Measurements from ENCODE around the gene LRRC45. TPM values are rescaled to one million over a fixed set of nuclear protein-coding genes. Genes with fewer than 3 reads are reported as not detected.
"Not testable (repeated sequence)": the region's sequence is repeated elsewhere in the genome, so short reads cannot be mapped to it uniquely, and the experiment has no call there.

The LRRC45 gene
- total and polyA plus RNA-seq, 2 donors (not counting 3 experiments of a cell fraction or from before 2014, with no cell fraction given): 7.6 to 22.9 TPM

- peaks cover 5% of the 10 kb centered on the region for H3K4me1 ChIP-seq (ENCODE audit: control insufficient read depth, extremely low read depth, insufficient read depth, low read length)
- DNase-seq (ENCODE audit: low read depth, low spot score): no peak
- POLR2A ChIA-PET: interaction anchor here (0.6 kb wide), 1 partner anchor 131 kb away, joined by 11 read pairs; no protein-coding TSS in a partner anchor
- dilution Hi-C loops (cut with MboI; ENCODE audit: extremely low pct_ligation_motif_present, low sequenced_read_pairs): no loop called here
- no TSS peak for BruUV-seq (replicated peaks)
- H3K4me2 ChIP-seq (ENCODE audit: insufficient read depth, low read length): no peak overlapping the region
- no peak for FAIRE-seq
- no peaks in the 10 kb centered on the region for H4K20me1 ChIP-seq (replicated peaks; ENCODE audit: control insufficient read depth, extremely low read depth, insufficient read depth, low read length)
- CTCF ChIA-PET: interaction anchor here (0.8 to 1.4 kb wide), 2 partner anchors 21 to 50 kb away, joined by 3 read pairs; no protein-coding TSS in a partner anchor
- no peaks in the 10 kb centered on the region for H3K9me1 ChIP-seq (replicated peaks; ENCODE audit: control insufficient read depth, extremely low read depth, insufficient read depth, low read length)
- H2AFZ ChIP-seq (ENCODE audit: low read depth, low read length): no peak overlapping the region
- H3K36me3 ChIP-seq (ENCODE audit: control insufficient read depth in 2 of 2, extremely low read depth in 1 of 2, insufficient read depth in 2 of 2, low read length in 2 of 2): peaks cover 0 to 15% of the 10 kb centered on the region in 2 experiments
- H3K79me2 ChIP-seq (ENCODE audit: control insufficient read depth, insufficient read depth, low read length): no peaks in the 10 kb centered on the region
- intact Hi-C loops (cut with micrococcal nuclease): no loop called here
- H3K9me3 ChIP-seq (replicated peaks; ENCODE audit: control insufficient read depth, insufficient read depth, low read length): no peaks in the 10 kb centered on the region
- no peak overlapping the region for H3K27ac ChIP-seq (ENCODE audit: insufficient read depth, low read depth, low read length)
- no peaks in the 10 kb centered on the region for H3K27me3 ChIP-seq (ENCODE audit: control insufficient read depth in 2 of 2, insufficient read depth in 2 of 2, low read length in 2 of 2)
- no peak overlapping the region for H3K4me3 ChIP-seq (replicated peaks in 1 of 3; ENCODE audit: insufficient read depth in 1 of 3, low read depth in 1 of 3, low read length in 3 of 3)
- no peak overlapping the region for H3K9ac ChIP-seq (replicated peaks; ENCODE audit: extremely low read depth, insufficient read depth, low read length)
- no peak for TF ChIP-seq MYC (IDR thresholded peaks at IDR 0.05; ENCODE audit: low read depth, low read length)
- no peak for TF ChIP-seq MAX (IDR thresholded peaks at IDR 0.05; ENCODE audit: insufficient read depth, insufficient read length)
- no peak for TF ChIP-seq GATA2 (IDR thresholded peaks at IDR 0.05; ENCODE audit: insufficient read depth, insufficient read length, low read depth, low read length)
- no peak for TF ChIP-seq POLR2AphosphoS5 (IDR thresholded peaks at IDR 0.05; ENCODE audit: insufficient read depth, low read depth, low read length)
- TF ChIP-seq FOS (IDR thresholded peaks at IDR 0.05; ENCODE audit: borderline replicate concordance, insufficient read depth, low read length): no peak
- TF ChIP-seq JUN (IDR thresholded peaks at IDR 0.05; ENCODE audit: borderline replicate concordance, insufficient read depth, insufficient read length, low read depth): no peak
- TF ChIP-seq CTCF (IDR thresholded peaks at IDR 0.05; ENCODE audit: extremely low read depth in 1 of 2, insufficient read depth in 1 of 2, low read depth in 1 of 2, low read length in 2 of 2): no peak
- TF ChIP-seq POLR2A (IDR thresholded peaks at IDR 0.05; ENCODE audit: low read depth, low read length): no peak
- TF ChIP-seq EZH2 (IDR thresholded peaks at IDR 0.05; ENCODE audit: borderline replicate concordance, low read depth, low read length, severe bottlenecking): no peak
These were observed 42.3 kb upstream of the LRRC45 start for GRCh38 chr17:81980707-81981343.

- H3K9ac ChIP-seq (replicated peaks; ENCODE audit: extremely low read depth, insufficient read depth, low read length); H3K4me2 ChIP-seq (ENCODE audit: insufficient read depth, low read length); H3K4me1 ChIP-seq (ENCODE audit: control insufficient read depth, extremely low read depth, insufficient read depth, low read length); H3K27me3 ChIP-seq (ENCODE audit: control insufficient read depth in 2 of 2, insufficient read depth in 2 of 2, low read length in 2 of 2); FAIRE-seq; H3K9me1 ChIP-seq (replicated peaks; ENCODE audit: control insufficient read depth, extremely low read depth, insufficient read depth, low read length); H4K20me1 ChIP-seq (replicated peaks; ENCODE audit: control insufficient read depth, extremely low read depth, insufficient read depth, low read length); H3K9me3 ChIP-seq (replicated peaks; ENCODE audit: control insufficient read depth, insufficient read depth, low read length); dilution Hi-C loops (cut with MboI; ENCODE audit: extremely low pct_ligation_motif_present, low sequenced_read_pairs); H3K4me3 ChIP-seq (replicated peaks in 1 of 3; ENCODE audit: insufficient read depth in 1 of 3, low read depth in 1 of 3, low read length in 3 of 3); H3K27ac ChIP-seq (ENCODE audit: insufficient read depth, low read depth, low read length); BruUV-seq (replicated peaks); intact Hi-C loops (cut with micrococcal nuclease); H2AFZ ChIP-seq (ENCODE audit: low read depth, low read length); H3K79me2 ChIP-seq (ENCODE audit: control insufficient read depth, insufficient read depth, low read length); DNase-seq (ENCODE audit: low read depth, low spot score); POLR2A ChIA-PET: not testable (repeated sequence)
- CTCF ChIA-PET: interaction anchor here (1.4 kb wide), 1 partner anchor 49 kb away, joined by 3 read pairs; no protein-coding TSS in a partner anchor
- H3K36me3 ChIP-seq (ENCODE audit: control insufficient read depth in 2 of 2, extremely low read depth in 1 of 2, insufficient read depth in 2 of 2, low read length in 2 of 2): peaks cover 0 to 18% of the 10 kb centered on the region in 2 experiments
These were observed 41.6 kb upstream of the LRRC45 start for GRCh38 chr17:81981511-81981910.

All from endothelial cell of umbilical vein (primary cell).